OCI-LY1 (cell line): ENCODE measurements around the gene RGS7.

Experiments
- EZH2 ChIP-seq: fragments of 200-600 bp; sonication (generic), shearing (Covaris generic); IDR thresholded peaks from 2 replicates; pipeline ENCODE4 v1.8.0; 2017; ENCODE audit warnings: borderline replicate concordance, mixed run types, mild to moderate bottlenecking, antibody characterized with exemption, low read length, moderate library complexity, mixed read lengths
- TF ChIP-seq, protein P1 (sequence below): fragments of 200-600 bp; sonication (generic), shearing (Covaris generic); IDR thresholded peaks from 2 replicates; pipeline ENCODE4 v1.5.1; 2017; ENCODE audit warnings: mild to moderate bottlenecking, antibody characterized with exemption, low read length, moderate library complexity, mixed read lengths

DNA sequence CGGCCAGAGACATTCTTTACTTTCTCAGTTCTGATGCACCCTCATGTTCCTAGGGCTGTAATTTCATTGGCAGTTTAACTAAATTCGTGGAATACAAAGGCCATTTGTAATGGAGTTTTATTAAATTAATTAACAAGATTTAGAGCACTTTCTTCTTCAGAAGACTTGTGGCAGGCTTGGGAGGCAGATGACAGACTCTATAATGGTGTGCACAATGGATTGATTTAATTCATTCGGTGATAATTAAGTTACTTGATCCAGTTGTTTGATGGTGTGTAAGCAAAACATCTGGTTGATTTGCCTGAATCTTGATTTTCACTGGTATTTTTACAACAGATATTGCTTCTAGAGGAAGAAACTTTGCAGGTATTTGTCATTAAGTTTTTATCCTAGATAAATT is 383.1 kb downstream of the RGS7 start:
- TF ChIP-seq, protein P1, sequence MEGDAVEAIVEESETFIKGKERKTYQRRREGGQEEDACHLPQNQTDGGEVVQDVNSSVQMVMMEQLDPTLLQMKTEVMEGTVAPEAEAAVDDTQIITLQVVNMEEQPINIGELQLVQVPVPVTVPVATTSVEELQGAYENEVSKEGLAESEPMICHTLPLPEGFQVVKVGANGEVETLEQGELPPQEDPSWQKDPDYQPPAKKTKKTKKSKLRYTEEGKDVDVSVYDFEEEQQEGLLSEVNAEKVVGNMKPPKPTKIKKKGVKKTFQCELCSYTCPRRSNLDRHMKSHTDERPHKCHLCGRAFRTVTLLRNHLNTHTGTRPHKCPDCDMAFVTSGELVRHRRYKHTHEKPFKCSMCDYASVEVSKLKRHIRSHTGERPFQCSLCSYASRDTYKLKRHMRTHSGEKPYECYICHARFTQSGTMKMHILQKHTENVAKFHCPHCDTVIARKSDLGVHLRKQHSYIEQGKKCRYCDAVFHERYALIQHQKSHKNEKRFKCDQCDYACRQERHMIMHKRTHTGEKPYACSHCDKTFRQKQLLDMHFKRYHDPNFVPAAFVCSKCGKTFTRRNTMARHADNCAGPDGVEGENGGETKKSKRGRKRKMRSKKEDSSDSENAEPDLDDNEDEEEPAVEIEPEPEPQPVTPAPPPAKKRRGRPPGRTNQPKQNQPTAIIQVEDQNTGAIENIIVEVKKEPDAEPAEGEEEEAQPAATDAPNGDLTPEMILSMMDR = no peak
- no peak for TF ChIP-seq EZH2
